Activated B cell treated with CpG ODN at 0.5 μM for 24 hours (primary cell): ENCODE data around the gene BPIFB3. TPM values are rescaled to one million over a fixed set of nuclear protein-coding genes. Genes with fewer than 3 reads are reported as not detected.

Experiments
- ATAC-seq: fragments of 200-7000 bp; cut with Tn5 transposase; one replicate; pipeline ENCODE4 v1.10.0; 2021; ENCODE audit warnings: low read depth, mild to moderate bottlenecking, moderate library complexity
- CTCF ChIA-PET: fragments of 350-600 bp; sonication (Branson Sonifier 250); formaldehyde crosslinking; loops from one replicate; lab custom pipeline; 2021; ENCODE audit warnings: antibody characterized with exemption; lab: Charles Lee
- POLR2A ChIA-PET: fragments of 350-600 bp; sonication (Branson Sonifier 250); formaldehyde crosslinking; loops from one replicate; lab custom pipeline; 2021; ENCODE audit warnings: antibody characterized with exemption; lab: Charles Lee
- DNase-seq: peaks from one replicate; pipeline ENCODE4 v3.0.0; 2022
- H3K27ac Mint-ChIP-seq: one replicate; pipeline ENCODE4 v1.8.0; 2020; ENCODE audit warnings: mixed read lengths
- H3K27me3 Mint-ChIP-seq: one replicate; pipeline ENCODE4 v1.8.0; 2021; ENCODE audit warnings: mixed read lengths
- H3K36me3 Mint-ChIP-seq: one replicate; pipeline ENCODE4 v1.8.0; 2021; ENCODE audit warnings: low read depth, mixed read lengths
- H3K4me1 Mint-ChIP-seq: one replicate; pipeline ENCODE4 v1.8.0; 2021; ENCODE audit warnings: mixed read lengths
- H3K4me3 Mint-ChIP-seq: one replicate; pipeline ENCODE4 v1.8.0; 2020; ENCODE audit warnings: mild to moderate bottlenecking, mixed read lengths
- H3K9me3 Mint-ChIP-seq: one replicate; pipeline ENCODE4 v1.8.0; 2020; ENCODE audit warnings: mixed read lengths
- intact Hi-C: fragments of 100-400 bp; cut with micrococcal nuclease; formaldehyde crosslinking; loops from one replicate; pipeline ENCODE4 v1.15.1; 2024
- total RNA-seq: library from RNA; stranded (reverse); gene quantifications from 2 replicates; pipeline ENCODE4 v1.2.3, GENCODE V29; 2022
- TF ChIP-seq, protein P1 (sequence below): fragments of 200-600 bp; IDR thresholded peaks from one replicate; pipeline ENCODE4 v1.8.0; 2022; ENCODE audit warnings: antibody characterized with exemption, mild to moderate bottlenecking

The BPIFB3 gene
- total RNA-seq, 1 donor from 2014 or later = not detected

DNA sequence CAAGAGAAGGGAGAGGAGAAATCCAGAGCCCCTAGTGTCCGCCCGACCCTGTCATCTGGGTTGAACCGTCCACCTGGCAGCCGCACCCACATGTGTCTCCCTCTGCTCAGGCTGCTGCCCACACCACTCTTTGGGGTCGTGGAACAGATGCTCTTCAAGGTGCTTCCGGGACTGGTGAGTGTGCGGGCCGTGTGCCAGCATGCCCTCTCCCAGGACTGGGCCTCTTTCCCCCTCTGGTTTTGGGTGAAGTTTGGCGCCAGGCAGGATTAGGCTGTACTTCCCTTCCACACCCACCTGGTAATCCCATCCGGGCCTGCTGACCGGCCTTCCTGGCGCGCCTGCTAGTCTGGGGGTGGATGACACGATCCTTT lies 7.9 kb downstream of the BPIFB3 start:
- intact Hi-C loops = no loop called here
- ChIA-PET POLR2A (no interaction called here), CTCF (no interaction called here)
- ATAC-seq (no peak), DNase-seq (no peak)
- TF ChIP-seq, protein P1, sequence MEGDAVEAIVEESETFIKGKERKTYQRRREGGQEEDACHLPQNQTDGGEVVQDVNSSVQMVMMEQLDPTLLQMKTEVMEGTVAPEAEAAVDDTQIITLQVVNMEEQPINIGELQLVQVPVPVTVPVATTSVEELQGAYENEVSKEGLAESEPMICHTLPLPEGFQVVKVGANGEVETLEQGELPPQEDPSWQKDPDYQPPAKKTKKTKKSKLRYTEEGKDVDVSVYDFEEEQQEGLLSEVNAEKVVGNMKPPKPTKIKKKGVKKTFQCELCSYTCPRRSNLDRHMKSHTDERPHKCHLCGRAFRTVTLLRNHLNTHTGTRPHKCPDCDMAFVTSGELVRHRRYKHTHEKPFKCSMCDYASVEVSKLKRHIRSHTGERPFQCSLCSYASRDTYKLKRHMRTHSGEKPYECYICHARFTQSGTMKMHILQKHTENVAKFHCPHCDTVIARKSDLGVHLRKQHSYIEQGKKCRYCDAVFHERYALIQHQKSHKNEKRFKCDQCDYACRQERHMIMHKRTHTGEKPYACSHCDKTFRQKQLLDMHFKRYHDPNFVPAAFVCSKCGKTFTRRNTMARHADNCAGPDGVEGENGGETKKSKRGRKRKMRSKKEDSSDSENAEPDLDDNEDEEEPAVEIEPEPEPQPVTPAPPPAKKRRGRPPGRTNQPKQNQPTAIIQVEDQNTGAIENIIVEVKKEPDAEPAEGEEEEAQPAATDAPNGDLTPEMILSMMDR = no peak
- H3K4me1 Mint-ChIP-seq = no peaks in the 10 kb centered on the region
- no peaks in the 10 kb centered on the region for H3K9me3 Mint-ChIP-seq
- no peak overlapping the region for H3K27ac Mint-ChIP-seq
- no peaks in the 10 kb centered on the region for H3K36me3 Mint-ChIP-seq
- H3K4me3 Mint-ChIP-seq = no peak overlapping the region
- no peaks in the 10 kb centered on the region for H3K27me3 Mint-ChIP-seq

DNA sequence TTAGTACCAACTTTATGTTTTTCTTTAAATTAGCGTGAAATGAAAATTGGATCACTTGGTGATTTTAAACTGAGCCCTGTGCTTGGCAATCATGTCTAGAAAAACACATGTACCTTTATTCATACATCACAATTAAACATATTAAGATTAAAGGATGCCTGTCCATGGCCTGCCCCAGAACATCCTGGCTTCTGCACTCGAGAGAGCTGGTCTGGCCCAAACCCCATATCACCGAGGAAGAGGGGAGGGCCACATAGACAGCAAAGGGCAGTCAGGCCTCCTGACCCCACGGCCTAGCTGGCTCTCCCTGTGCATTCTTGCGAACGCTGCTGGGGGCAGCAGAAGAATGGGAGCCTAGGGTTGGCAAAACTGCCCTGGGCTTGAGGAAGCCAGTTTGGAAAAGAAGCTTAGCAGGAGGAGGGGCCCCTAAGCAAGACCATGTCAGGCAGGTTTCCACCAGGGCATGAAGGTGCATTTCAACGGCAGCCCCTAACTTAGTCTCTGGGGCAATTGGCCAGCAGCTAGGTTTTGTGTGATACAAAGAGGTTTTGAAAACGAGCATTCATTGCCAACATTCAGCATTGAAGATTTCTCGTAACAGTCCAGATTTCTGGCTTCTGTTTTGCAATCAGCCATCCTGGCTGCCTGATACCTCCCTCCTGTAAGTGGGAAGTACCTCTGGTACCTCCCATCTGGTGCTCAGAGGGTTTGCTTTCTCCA lies 8.6 kb downstream of the BPIFB3 start:
- Mint-ChIP-seq H3K27ac (no peak overlapping the region), H3K36me3 (no peaks in the 10 kb centered on the region), H3K9me3 (no peaks in the 10 kb centered on the region), H3K4me3 (no peak overlapping the region), H3K27me3 (no peaks in the 10 kb centered on the region), H3K4me1 (no peaks in the 10 kb centered on the region)
- DNase-seq (no peak), ATAC-seq (no peak)
- intact Hi-C loops = no loop called here
- CTCF ChIA-PET = no interaction called here
- TF ChIP-seq, protein P1 = no peak
- POLR2A ChIA-PET = no interaction called here

DNA sequence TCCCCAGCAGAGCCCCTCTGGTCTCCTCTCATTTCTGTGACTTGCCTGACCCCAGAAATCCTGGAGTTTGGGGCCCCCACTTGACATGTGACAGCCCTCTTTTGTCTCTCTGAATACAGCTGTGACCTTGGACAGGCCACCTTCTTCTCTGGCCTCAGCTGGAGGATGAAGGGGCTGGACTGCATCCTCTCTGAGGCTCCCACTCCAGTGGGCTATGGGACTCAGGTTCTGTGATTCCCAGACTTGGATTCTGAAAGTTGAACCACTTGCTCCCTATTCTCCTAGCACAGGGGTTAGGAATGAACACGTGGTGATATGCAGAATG lies 9.1 kb downstream of the BPIFB3 start:
- no peak overlapping the region for H3K4me3 Mint-ChIP-seq
- no peak for ATAC-seq
- H3K36me3 Mint-ChIP-seq = no peaks in the 10 kb centered on the region
- ChIA-PET CTCF (no interaction called here), POLR2A (no interaction called here)
- TF ChIP-seq, protein P1 = no peak
- H3K9me3 Mint-ChIP-seq = no peaks in the 10 kb centered on the region
- no peak overlapping the region for H3K27ac Mint-ChIP-seq
- H3K27me3 Mint-ChIP-seq = no peaks in the 10 kb centered on the region
- H3K4me1 Mint-ChIP-seq = no peaks in the 10 kb centered on the region
- intact Hi-C loops = no loop called here
- DNase-seq = no peak

DNA sequence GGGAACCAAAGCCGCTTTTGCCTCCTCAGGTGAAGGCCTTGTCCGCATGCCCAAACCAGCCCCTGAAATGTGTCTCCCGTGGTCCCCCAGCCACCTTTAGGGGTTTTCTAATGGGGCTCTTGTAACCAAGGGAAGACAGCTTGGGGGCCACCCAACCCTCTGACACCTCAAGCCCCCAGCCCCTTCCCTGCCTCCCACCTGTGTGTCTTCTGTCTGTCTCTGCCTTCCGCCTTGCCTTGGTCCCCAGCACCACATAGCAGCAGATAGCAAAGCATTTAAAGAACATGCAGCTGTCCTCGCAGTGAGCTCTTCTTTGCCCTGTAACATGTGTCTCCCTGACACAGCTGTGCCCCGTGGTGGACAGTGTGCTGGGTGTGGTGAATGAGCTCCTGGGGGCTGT lies 9.6 kb downstream of the BPIFB3 start:
- CTCF ChIA-PET = no interaction called here
- Mint-ChIP-seq H3K4me1 (no peaks in the 10 kb centered on the region), H3K27ac (no peak overlapping the region), H3K36me3 (no peaks in the 10 kb centered on the region), H3K4me3 (no peak overlapping the region), H3K27me3 (no peaks in the 10 kb centered on the region), H3K9me3 (no peaks in the 10 kb centered on the region)
- intact Hi-C loops = no loop called here
- POLR2A ChIA-PET = no interaction called here
- ATAC-seq (no peak), DNase-seq (no peak)
- TF ChIP-seq, protein P1 = no peak

DNA sequence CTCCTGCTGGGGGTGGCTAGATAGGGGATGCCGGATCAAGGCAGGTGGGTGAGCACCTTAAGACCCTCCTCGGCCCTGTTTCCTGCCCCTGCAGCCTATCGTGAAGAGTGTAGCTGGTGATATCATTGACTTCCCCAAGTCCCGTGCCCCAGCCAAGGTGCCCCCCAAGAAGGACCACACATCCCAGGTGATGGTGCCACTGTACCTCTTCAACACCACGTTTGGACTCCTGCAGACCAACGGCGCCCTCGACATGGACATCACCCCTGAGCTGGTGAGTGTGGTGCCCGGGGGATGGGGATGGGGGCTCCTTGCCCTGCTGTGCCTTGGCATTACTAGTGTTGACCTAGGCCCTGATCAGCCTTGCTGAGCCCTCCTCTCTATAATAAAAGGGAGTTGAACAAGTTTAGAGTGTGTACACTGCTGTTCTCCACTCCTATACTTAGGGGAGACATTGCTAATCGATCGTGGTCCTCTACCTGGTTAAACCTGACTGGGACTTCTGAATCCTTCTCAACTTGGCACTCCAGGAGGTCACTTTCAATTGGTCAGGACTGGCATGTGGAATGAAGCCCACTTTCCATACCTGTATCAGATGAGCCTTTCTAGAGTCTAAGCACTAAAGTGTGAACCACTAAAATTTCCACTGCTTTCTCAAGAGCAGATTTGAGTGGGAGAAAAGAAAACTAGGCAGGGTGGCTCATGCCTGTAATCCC lies 11.0 kb downstream of the BPIFB3 start:
- Mint-ChIP-seq H3K27me3 (no peaks in the 10 kb centered on the region), H3K4me3 (no peak overlapping the region), H3K4me1 (no peaks in the 10 kb centered on the region), H3K9me3 (no peaks in the 10 kb centered on the region), H3K27ac (no peak overlapping the region), H3K36me3 (no peaks in the 10 kb centered on the region)
- DNase-seq (no peak), ATAC-seq (no peak)
- TF ChIP-seq, protein P1 = no peak
- intact Hi-C loops = no loop called here
- CTCF ChIA-PET = interaction anchor here (0.6 kb wide), 2 partner anchors 182 to 1904 kb away, joined by 3 to 4 read pairs; no protein-coding TSS in a partner anchor
- POLR2A ChIA-PET = no interaction called here
